Stimulated activated memory B cell treated with anti-CD40 and anti-IgM and Interleukin-4, amounts not matched to agents 10 μg/mL and 1 μg/mL and 100 μg/mL, for 72 hours (primary cell): Measurements from ENCODE around the gene CACNA1C.

Experiments used
- ATAC-seq: fragments of 150-1000 bp; cut with Tn5 transposase; 2 replicates; pipeline ENCODE4 v1.10.0; 2021
- H3K27ac Mint-ChIP-seq: one replicate; pipeline ENCODE4 v1.8.0; 2022; ENCODE audit warnings: mild to moderate bottlenecking, mixed read lengths
- H3K27me3 Mint-ChIP-seq: one replicate; pipeline ENCODE4 v1.8.0; 2022; ENCODE audit warnings: mixed read lengths
- H3K36me3 Mint-ChIP-seq: one replicate; pipeline ENCODE4 v1.8.0; 2022; ENCODE audit warnings: mixed read lengths
- H3K4me1 Mint-ChIP-seq: one replicate; pipeline ENCODE4 v1.8.0; 2022; ENCODE audit warnings: mixed read lengths
- H3K4me3 Mint-ChIP-seq: one replicate; pipeline ENCODE4 v1.8.0; 2022; ENCODE audit warnings: mild to moderate bottlenecking, moderate library complexity, mixed read lengths
- H3K9me3 Mint-ChIP-seq: one replicate; pipeline ENCODE4 v1.8.0; 2022; ENCODE audit warnings: mixed read lengths

The CACNA1C gene

DNA sequence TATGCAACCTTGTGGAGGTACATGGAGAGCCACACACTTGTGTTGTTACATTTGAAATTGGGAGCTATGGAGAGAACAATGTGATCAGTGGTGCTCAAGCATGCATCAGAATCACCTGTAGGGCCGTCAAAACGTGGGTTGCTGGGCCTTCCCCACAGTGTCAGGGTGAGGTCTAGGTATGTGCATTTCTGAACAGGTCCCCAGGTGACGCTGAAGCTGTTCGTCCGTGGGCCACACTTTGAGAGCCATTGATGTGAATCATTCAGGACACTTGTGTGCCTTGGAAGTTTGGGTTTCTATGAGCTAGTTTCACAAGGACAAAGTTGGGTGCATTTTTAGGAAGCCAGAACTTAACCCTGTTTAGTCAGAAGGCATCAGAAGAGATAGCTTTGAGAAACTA lies 450.2 kb downstream of the CACNA1C start:
- Mint-ChIP-seq H3K4me1 (peaks cover 5% of the 10 kb centered on the region), H3K9me3 (peaks cover 3% of the 10 kb centered on the region), H3K27ac (no peak overlapping the region), H3K27me3 (peaks cover 47% of the 10 kb centered on the region), H3K4me3 (no peak overlapping the region), H3K36me3 (no peaks in the 10 kb centered on the region)
- no peak for ATAC-seq

DNA sequence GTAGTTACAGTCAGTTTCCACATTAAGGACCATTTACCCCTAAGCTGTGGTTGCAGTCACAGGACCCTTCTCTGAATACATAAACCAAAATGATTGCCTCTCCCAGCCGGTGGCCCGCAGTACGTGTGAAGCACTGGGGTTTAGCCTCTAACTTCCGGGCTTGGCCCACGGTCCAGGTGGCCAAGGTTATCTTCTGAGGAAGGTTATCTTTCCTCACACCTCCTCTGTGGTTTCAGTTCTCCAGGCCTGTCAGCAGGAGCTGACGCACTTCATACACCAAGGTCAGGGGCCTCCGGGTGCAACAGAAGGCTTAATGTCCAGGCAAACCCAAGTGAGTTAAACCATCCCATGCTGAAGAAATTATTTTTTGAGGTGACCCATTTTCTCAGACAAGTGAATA lies 451.0 kb downstream of the CACNA1C start:
- Mint-ChIP-seq H3K4me1 (peaks cover 5% of the 10 kb centered on the region), H3K27me3 (peaks cover 40% of the 10 kb centered on the region), H3K4me3 (no peak overlapping the region), H3K9me3 (peaks cover 3% of the 10 kb centered on the region), H3K27ac (no peak overlapping the region), H3K36me3 (no peaks in the 10 kb centered on the region)
- no peak for ATAC-seq

DNA sequence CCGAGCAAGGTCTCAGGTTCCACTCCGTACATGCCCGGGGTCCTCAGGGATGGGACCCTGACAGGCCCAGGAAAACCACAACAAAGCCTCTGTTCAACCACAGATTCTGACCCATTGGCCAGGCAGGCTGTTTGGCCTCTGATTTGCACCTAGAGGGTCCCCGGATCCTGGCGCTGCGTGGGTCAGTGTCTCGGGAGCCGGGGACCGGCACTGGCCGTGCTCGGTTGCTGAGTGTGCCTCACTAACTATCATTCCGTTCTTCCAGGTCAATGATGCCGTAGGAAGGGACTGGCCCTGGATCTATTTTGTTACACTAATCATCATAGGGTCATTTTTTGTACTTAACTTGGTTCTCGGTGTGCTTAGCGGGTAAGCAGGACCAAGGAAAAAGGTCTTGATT lies 451.8 kb downstream of the CACNA1C start:
- Mint-ChIP-seq H3K27ac (no peak overlapping the region), H3K27me3 (peaks cover 34% of the 10 kb centered on the region), H3K4me1 (peaks cover 5% of the 10 kb centered on the region), H3K9me3 (peaks cover 3% of the 10 kb centered on the region), H3K36me3 (no peaks in the 10 kb centered on the region), H3K4me3 (no peak overlapping the region)
- ATAC-seq, result no peak

DNA sequence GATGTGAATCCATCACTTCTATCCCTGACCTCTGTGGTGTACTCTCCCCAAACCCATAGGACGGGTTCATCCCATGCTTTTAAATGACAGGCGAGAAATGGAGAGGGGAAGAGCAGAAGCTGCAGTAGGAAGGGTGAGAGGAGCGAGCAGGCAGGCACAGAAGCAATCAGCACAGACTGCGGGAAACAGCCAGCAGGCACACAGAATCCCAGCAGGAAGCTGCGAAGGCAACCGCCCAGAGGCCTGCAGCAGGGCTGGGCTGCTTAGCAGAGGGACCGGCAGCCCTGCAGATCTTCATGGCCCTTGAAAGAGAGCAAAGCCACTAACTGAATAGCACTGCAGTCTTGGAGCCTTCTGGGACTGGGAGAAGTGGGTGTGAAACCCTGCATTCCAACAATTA lies 455.0 kb downstream of the CACNA1C start:
- H3K4me3 Mint-ChIP-seq, result no peak overlapping the region
- H3K9me3 Mint-ChIP-seq, result no peaks in the 10 kb centered on the region
- H3K4me1 Mint-ChIP-seq, result no peaks in the 10 kb centered on the region
- no peak overlapping the region for H3K27ac Mint-ChIP-seq
- ATAC-seq, result no peak
- H3K36me3 Mint-ChIP-seq, result no peaks in the 10 kb centered on the region
- peaks cover 11% of the 10 kb centered on the region for H3K27me3 Mint-ChIP-seq

DNA sequence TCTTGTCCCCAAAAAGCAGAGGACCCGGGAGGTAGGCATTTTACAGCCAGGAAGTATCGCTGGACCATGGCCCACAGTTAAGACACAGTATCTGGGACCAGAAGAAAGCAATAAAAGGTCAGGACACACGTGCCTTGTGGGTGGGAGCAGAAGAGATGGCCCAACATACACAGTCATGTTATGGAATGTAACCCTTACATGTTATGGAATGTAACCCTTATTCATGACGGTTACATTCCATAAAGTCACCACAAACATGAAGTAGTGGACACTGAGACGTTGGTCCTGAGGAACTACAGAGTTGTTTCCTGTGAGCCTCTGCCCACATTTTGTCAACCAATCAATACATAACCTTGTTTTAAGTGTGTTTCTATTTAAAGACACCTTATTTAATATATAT lies 456.4 kb downstream of the CACNA1C start:
- no peaks in the 10 kb centered on the region for H3K36me3 Mint-ChIP-seq
- H3K9me3 Mint-ChIP-seq, result no peaks in the 10 kb centered on the region
- ATAC-seq, result no peak
- H3K4me3 Mint-ChIP-seq, result no peak overlapping the region
- no peaks in the 10 kb centered on the region for H3K4me1 Mint-ChIP-seq
- peaks cover 11% of the 10 kb centered on the region for H3K27me3 Mint-ChIP-seq
- no peak overlapping the region for H3K27ac Mint-ChIP-seq

DNA sequence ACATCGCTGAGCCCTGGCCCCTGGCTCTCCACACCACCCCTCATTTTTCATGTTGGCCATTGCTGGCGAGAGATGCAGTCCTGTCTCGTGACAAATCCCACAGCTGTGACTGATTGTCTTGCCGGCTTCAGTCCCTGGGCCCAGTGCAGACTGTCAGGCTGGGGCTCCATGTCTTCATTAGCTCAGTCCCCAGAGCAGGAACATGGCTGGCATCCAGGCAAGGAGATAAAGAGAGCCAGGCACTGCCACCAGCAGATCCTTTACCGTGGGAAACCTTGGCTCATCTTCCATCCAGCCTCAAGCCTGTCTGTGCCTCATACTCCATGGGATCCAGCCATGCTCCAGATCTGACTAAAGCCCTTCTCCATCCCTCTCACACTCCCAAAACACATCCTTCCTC lies 457.3 kb downstream of the CACNA1C start:
- no peak for ATAC-seq
- Mint-ChIP-seq H3K4me1 (no peaks in the 10 kb centered on the region), H3K9me3 (no peaks in the 10 kb centered on the region), H3K4me3 (no peak overlapping the region), H3K36me3 (no peaks in the 10 kb centered on the region), H3K27me3 (peaks cover 7% of the 10 kb centered on the region), H3K27ac (no peak overlapping the region)

DNA sequence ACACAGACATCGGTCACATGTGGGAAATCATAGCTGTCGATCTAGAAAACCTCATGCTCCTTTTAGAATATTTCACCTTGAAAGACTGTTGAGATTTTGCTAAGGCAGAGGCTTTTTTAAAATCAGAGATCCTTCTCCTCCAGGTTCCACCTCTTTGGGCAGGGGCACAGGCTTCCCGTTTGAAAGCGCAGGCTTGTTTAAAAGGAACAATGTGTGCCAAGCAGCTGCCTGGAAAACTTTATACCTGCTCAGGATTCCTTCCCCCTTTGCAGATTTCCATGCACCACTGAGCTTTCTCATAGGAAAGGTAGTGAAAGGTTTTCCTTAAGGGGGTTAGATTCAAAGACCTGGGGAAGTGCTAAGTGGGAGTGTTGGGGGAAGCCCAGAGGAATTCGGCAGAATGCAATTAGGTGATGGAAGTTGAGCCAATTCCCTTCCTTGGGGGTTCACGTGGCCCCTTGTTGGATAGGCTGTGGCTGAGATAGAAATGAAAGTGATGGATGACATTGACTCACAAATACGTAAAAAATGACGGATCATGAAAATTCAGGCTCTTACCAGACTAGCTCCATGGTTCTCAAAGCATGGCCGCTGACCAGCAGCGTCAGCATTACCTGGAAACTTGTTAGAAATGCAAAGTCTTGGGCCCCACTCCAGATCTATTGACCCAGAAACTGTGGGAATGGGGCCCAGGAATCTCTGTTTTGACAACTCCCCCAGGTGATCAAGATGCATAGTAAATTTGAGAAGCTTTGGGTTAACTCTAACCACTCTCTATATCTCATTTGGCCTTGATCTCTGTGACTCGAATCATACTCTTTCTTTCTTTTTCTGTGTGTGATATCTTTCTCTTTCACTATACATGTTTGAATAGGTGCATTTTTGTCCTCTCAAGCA lies 460.6 kb downstream of the CACNA1C start:
- H3K27me3 Mint-ChIP-seq, result peaks cover 23% of the 10 kb centered on the region
- no peak overlapping the region for H3K27ac Mint-ChIP-seq
- H3K9me3 Mint-ChIP-seq, result no peaks in the 10 kb centered on the region
- no peak overlapping the region for H3K4me3 Mint-ChIP-seq
- no peaks in the 10 kb centered on the region for H3K4me1 Mint-ChIP-seq
- no peak for ATAC-seq
- no peaks in the 10 kb centered on the region for H3K36me3 Mint-ChIP-seq

DNA sequence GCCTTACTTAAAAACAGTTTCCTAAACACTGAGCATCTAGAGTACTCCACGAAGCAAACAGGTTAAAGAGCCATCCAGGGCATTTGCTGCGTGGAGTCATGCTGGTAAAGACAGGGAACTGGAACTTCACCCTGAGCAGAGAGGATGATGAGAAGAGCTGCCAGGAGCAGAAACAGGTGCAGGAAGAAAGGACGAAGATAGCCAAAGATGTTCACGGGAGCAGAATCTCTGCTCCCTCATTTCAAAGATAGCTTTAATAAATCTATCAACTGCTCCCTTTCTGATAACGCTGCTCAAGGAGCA lies 461.2 kb downstream of the CACNA1C start:
- Mint-ChIP-seq H3K4me1 (no peaks in the 10 kb centered on the region), H3K27me3 (peaks cover 23% of the 10 kb centered on the region), H3K4me3 (no peak overlapping the region), H3K27ac (no peak overlapping the region), H3K9me3 (no peaks in the 10 kb centered on the region), H3K36me3 (no peaks in the 10 kb centered on the region)
- no peak for ATAC-seq

DNA sequence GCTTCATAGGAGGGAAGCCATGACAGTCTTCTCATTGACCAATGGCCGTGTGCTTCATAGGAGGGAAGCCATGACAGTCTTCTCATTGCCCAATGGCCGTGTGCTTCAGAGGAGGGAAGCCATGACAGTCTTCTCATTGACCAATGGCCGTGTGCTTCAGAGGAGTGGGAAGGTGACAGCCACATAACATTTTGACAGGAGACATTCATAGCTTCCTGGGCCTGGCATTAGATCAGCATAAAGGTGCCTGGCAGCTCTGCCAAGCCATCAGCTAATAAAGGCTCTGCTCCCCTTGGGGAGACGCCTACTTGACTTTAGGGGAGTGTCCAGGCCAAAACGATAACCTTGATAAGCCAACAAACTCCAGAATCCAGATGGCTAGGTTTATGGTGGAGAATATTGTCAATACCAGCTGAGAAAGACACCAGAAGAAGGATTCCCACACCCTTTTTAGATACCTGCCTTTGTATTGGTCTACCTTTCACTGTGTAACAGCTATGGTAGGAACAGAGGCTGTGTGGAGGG lies 468.0 kb downstream of the CACNA1C start:
- ATAC-seq, result no peak
- no peaks in the 10 kb centered on the region for H3K4me1 Mint-ChIP-seq
- no peak overlapping the region for H3K27ac Mint-ChIP-seq
- peaks cover 27% of the 10 kb centered on the region for H3K27me3 Mint-ChIP-seq
- no peak overlapping the region for H3K4me3 Mint-ChIP-seq
- H3K36me3 Mint-ChIP-seq, result no peaks in the 10 kb centered on the region
- H3K9me3 Mint-ChIP-seq, result no peaks in the 10 kb centered on the region

DNA sequence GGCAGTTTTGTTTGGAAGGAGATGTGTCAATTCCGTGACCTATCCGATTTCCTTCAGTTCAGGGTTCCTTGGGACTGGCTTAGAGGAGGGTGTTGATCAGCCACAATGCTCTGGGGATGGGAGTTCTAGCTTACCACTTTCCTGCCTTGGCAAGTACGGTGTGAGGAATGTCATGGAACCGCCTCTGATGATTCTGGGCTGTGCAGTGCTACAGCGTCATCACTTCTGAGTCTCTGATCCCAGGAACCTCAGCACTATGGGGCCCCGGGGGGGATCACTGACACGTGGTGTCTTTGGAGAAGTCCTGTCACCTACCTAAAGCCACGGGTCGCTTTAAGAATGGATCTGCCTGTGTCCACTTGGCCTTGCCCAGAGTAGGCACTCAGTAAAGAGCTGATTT lies 470.5 kb downstream of the CACNA1C start:
- ATAC-seq, result no peak
- peaks cover 16% of the 10 kb centered on the region for H3K27me3 Mint-ChIP-seq
- H3K27ac Mint-ChIP-seq, result no peak overlapping the region
- no peaks in the 10 kb centered on the region for H3K36me3 Mint-ChIP-seq
- no peak overlapping the region for H3K4me3 Mint-ChIP-seq
- no peaks in the 10 kb centered on the region for H3K9me3 Mint-ChIP-seq
- no peaks in the 10 kb centered on the region for H3K4me1 Mint-ChIP-seq

DNA sequence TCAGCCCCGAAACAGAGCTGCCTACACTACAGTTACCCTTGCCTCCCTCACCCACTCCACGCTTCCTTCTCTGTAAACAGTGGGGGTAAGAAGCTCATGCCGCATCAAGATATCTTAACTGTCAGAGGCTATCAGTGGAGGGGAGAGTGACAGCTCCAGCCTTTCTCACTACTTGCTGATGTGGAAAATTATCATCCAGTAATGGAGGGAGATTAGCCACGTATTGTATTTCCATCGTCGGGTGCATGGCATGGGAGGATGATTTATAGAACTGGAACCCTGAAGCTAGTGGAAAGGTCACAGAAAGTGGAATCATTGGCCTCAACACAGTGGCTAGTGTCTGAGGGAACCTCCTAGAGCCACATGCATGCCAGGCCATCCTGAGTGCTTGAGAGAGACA lies 471.1 kb downstream of the CACNA1C start:
- ATAC-seq, result no peak
- H3K9me3 Mint-ChIP-seq, result no peaks in the 10 kb centered on the region

DNA sequence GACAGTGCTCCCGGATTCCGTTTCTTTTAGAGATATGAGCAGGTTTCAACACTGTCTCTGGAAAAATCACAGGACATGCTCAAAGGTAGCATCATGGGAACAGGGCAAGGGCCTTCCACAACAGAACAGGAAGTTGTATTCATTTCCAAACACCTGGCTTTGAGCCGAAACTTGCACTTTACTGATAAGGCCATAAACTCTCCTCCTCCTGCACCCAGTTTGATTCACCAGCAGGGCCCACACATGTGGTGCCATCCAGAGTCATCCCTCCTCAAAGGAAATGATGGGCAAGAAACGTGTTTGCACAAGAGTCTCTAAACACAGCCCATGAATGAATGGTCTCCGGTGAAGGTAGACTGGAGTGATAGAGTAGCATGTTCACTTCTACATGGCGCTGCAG lies 473.6 kb downstream of the CACNA1C start:
- Mint-ChIP-seq H3K4me3 (no peak overlapping the region), H3K9me3 (no peaks in the 10 kb centered on the region), H3K27ac (no peak overlapping the region), H3K4me1 (no peaks in the 10 kb centered on the region), H3K27me3 (peaks cover 14% of the 10 kb centered on the region), H3K36me3 (no peaks in the 10 kb centered on the region)
- ATAC-seq, result no peak

More for the DNA sequence above, 471.1 kb downstream of the CACNA1C start:
- no peaks in the 10 kb centered on the region for H3K4me1 Mint-ChIP-seq
- H3K27me3 Mint-ChIP-seq, result peaks cover 16% of the 10 kb centered on the region
- H3K27ac Mint-ChIP-seq, result no peak overlapping the region
- H3K36me3 Mint-ChIP-seq, result no peaks in the 10 kb centered on the region
- H3K4me3 Mint-ChIP-seq, result no peak overlapping the region

DNA sequence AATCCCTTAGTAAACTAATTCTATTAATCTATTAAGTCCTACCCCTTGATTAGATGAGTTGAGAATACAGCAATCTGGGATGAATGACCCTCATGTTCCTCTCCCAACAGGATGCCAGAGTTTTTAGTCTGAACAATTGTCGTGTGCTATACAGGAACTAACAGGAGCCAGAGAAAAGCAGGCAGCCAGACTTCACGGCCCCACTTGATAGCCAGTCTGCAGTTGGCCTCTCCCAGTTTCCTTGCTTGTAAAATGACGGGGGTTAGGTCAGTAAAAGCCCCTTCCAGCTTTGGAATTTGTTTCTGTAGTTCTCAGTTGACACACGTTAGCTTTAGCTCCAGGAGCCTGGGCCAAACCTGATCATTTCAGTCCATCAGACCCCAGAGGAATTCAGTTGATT lies 475.2 kb downstream of the CACNA1C start:
- H3K9me3 Mint-ChIP-seq, result no peaks in the 10 kb centered on the region
- no peak overlapping the region for H3K27ac Mint-ChIP-seq
- H3K27me3 Mint-ChIP-seq, result peaks cover 8% of the 10 kb centered on the region
- ATAC-seq, result no peak
- H3K4me3 Mint-ChIP-seq, result no peak overlapping the region
- H3K4me1 Mint-ChIP-seq, result no peaks in the 10 kb centered on the region
- H3K36me3 Mint-ChIP-seq, result no peaks in the 10 kb centered on the region

DNA sequence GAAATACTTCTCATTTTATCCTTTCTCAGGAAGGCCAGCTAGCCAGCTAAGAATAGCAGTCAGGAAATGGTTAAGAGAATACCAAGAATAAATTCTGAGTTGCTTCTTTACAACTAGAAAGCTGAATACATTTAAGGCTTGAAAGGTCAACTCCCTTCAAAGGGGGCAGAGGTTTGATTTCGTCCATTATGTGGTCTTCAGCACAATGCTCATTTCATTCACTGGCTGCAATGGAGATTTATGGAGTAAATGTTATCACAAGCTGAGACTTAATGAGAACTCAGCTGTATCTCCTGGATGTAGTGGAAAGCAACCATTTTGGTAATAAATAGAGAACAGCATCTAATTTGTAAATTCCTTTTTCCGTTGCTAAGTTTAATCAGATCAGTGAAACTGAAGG lies 477.0 kb downstream of the CACNA1C start:
- peaks cover 8% of the 10 kb centered on the region for H3K27me3 Mint-ChIP-seq
- H3K27ac Mint-ChIP-seq, result no peak overlapping the region
- no peaks in the 10 kb centered on the region for H3K9me3 Mint-ChIP-seq
- no peak for ATAC-seq
- H3K36me3 Mint-ChIP-seq, result no peaks in the 10 kb centered on the region
- H3K4me3 Mint-ChIP-seq, result no peak overlapping the region
- H3K4me1 Mint-ChIP-seq, result no peaks in the 10 kb centered on the region

DNA sequence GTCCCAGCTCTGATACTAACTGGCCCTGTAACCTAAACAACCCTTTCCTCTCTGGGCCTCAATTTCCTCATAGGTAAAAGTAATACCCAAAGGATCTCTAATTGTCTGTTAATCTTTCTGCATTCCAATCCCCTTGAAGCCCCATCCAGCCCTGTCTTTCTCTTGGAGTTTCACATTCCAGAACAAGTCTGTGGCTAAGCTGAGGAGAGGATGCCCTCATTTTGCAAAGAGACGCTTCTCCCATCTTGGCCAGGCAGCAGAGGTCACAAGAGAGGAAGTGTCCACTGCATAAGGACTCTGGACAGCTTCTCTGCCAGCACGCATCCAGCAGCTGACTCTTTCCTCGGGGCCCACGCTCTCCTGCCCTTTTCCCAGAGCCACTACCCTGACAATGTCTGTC lies 478.6 kb downstream of the CACNA1C start:
- Mint-ChIP-seq H3K27ac (no peak overlapping the region), H3K27me3 (peaks cover 8% of the 10 kb centered on the region), H3K9me3 (no peaks in the 10 kb centered on the region), H3K4me1 (no peaks in the 10 kb centered on the region), H3K4me3 (no peak overlapping the region), H3K36me3 (no peaks in the 10 kb centered on the region)
- ATAC-seq, result no peak

DNA sequence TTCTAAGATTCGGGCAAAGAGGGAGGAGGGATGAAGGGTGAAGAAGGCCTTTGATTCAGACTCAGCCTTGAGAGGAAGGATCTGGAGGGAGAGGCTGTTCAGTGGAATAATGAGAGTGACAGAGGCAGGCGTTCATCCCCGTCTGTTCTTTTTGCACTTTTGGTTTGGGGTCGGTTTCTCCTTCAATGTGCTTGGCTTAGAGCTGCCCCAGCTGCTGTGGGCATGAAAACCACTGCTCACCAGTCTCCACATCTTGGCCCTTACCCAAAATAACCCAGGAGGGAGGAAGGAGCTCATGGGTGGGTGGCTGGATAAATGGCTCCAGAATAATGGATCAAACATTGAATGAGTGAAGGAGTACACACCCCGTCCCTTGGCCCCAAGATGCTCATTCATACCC lies 480.2 kb downstream of the CACNA1C start:
- no peak overlapping the region for H3K27ac Mint-ChIP-seq
- H3K4me1 Mint-ChIP-seq, result no peaks in the 10 kb centered on the region

More for the DNA sequence above, 480.2 kb downstream of the CACNA1C start:
- no peak for ATAC-seq
- peaks cover 8% of the 10 kb centered on the region for H3K27me3 Mint-ChIP-seq
- no peak overlapping the region for H3K4me3 Mint-ChIP-seq
- no peaks in the 10 kb centered on the region for H3K9me3 Mint-ChIP-seq
- H3K36me3 Mint-ChIP-seq, result no peaks in the 10 kb centered on the region
